K562 (cell line): ENCODE results near the gene NT5C3B. TPM values are rescaled to one million over a fixed set of nuclear protein-coding genes. Genes with fewer than 3 reads are reported as not detected.

ENCODE experiments used
- ERF ChIP-seq: fragments of 450-650 bp; formaldehyde crosslinking; IDR thresholded peaks from 2 replicates; pipeline ENCODE4 v1.4.0; 2020; ENCODE audit warnings: mild to moderate bottlenecking, mixed read lengths
- NR2C1 ChIP-seq, 2 experiments: fragments of 450-650 bp; IDR thresholded peaks; 2 replicates each; pipeline ENCODE4 v1.6.1; 2017; ENCODE audit warnings: mild to moderate bottlenecking in 2 of 2, antibody characterized with exemption in 1 of 2, inconsistent platforms in 1 of 2, missing compliant biosample characterization in 1 of 2, missing genetic modification characterization in 1 of 2
- SMARCA4 ChIP-seq: fragments of 450-650 bp; IDR thresholded peaks from 2 replicates; pipeline ENCODE4 v1.6.1; 2016
- SPI1 ChIP-seq: IDR thresholded peaks from 2 replicates; pipeline ENCODE4 v1.6.1; 2011; ENCODE audit warnings: low read depth, low read length, control low read depth, borderline replicate concordance
- ZFX ChIP-seq: sonication (generic); formaldehyde crosslinking; IDR thresholded peaks from 2 replicates; pipeline ENCODE4 v1.8.0; 2022; ENCODE audit warnings: mild to moderate bottlenecking, missing genetic modification reagents, moderate library complexity
- ZNF124 ChIP-seq: sonication (generic); formaldehyde crosslinking; IDR thresholded peaks from 2 replicates; pipeline ENCODE4 v1.8.1; 2022; ENCODE audit warnings: missing genetic modification reagents
- ZNF707 ChIP-seq: fragments of 250-450 bp; sonication (Bioruptor Pico); conservative IDR thresholded peaks from 2 replicates; pipeline ENCODE4 v1.8.0; 2022; ENCODE audit warnings: inconsistent platforms, mild to moderate bottlenecking, moderate library complexity
- polyA plus RNA-seq, 8 experiments: library from polyadenylated mRNA; depleted of rRNA in 4 of 8; stranded (reverse) in 5 of 8; unstranded in 3 of 8; fragments of >200 nt; fragmentation: Nextera tagmentation in 2 of 8; fragmentation: Illumina TruSeq in 1 of 8; extraction: Ambion mirVana in 2 of 8; extraction: Trizol in 1 of 8; gene quantifications; 2 replicates each; pipeline versions ENCODE4 v1.2.1 to v1.2.3, GENCODE V29; 2011 to 2014; ENCODE audit warnings: inconsistent platforms in 1 of 8, missing spikeins in 1 of 8
- total RNA-seq, 7 experiments: library from RNA; depleted of rRNA in 6 of 7; stranded (reverse); fragments of >200 nt in 6 of 7; fragmentation: Illumina TruSeq in 2 of 7; extraction: Trizol in 2 of 7; gene quantifications; 2 replicates each; pipeline versions ENCODE4 v1.2.1 to v1.2.3, GENCODE V29; 2011 to 2021; ENCODE audit warnings: low replicate concordance in 1 of 7
- TF ChIP-seq, protein P1 (sequence below): fragments of 250-450 bp; sonication (Bioruptor Pico); IDR thresholded peaks from 2 replicates; pipeline ENCODE4 v1.4.0; 2020; ENCODE audit warnings: mild to moderate bottlenecking, moderate library complexity
- TF ChIP-seq, protein P2 (sequence below), 2 experiments: fragments of 450-650 bp in 1 of 2; sonication (generic) in 1 of 2; formaldehyde crosslinking in 1 of 2; IDR thresholded peaks; 2 replicates each; pipeline versions ENCODE4 v1.7.1 to v1.9.0; 2016 to 2022; ENCODE audit warnings: inconsistent platforms in 1 of 2, mild to moderate bottlenecking in 1 of 2, missing genetic modification reagents in 1 of 2

NT5C3B gene
- total and polyA plus RNA-seq, 9 of the 15 experiments (the other 6 are each of a cell fraction or from before 2014, with no cell fraction given): 2.0 to 166 (median 85.0) TPM

DNA sequence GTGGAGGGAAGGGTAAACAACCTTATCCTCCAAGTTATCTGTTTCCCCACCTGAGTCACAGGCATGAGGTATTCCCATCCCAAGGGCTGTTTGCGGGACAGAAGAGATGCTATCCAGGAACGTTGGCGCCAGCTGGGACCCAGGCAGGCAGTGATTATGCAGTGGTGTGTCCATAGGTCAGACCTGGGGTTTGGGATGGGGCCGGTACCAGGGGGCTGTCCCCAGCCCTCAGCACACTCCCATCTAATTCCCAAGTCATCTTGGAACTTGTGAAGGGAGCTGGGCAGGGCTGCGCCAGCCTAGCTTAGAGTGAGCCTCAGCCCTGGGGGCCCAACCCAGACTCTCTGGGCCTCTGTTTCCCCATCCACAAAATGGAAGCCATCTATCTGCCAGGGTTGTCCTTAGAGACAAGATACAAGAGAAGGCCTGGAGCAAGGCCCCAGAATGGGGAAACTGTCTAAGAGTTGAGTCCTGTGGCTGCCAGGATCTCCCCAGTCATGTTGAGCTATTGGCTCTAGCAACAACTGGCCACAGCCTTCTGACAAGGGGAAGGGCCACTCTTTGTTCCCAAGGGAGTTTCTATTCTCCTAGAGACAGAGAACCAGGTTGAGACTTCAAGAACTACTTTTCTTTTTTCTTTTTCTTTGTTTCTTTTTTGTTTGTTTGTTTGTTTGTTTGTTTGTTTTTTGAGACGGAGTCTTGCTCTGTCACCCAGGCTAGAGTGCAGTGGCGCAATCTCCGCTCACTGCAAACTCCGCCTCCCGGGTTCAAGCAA, 39.7 kb downstream of the NT5C3B start (continued):
- TF ChIP-seq, protein P1, sequence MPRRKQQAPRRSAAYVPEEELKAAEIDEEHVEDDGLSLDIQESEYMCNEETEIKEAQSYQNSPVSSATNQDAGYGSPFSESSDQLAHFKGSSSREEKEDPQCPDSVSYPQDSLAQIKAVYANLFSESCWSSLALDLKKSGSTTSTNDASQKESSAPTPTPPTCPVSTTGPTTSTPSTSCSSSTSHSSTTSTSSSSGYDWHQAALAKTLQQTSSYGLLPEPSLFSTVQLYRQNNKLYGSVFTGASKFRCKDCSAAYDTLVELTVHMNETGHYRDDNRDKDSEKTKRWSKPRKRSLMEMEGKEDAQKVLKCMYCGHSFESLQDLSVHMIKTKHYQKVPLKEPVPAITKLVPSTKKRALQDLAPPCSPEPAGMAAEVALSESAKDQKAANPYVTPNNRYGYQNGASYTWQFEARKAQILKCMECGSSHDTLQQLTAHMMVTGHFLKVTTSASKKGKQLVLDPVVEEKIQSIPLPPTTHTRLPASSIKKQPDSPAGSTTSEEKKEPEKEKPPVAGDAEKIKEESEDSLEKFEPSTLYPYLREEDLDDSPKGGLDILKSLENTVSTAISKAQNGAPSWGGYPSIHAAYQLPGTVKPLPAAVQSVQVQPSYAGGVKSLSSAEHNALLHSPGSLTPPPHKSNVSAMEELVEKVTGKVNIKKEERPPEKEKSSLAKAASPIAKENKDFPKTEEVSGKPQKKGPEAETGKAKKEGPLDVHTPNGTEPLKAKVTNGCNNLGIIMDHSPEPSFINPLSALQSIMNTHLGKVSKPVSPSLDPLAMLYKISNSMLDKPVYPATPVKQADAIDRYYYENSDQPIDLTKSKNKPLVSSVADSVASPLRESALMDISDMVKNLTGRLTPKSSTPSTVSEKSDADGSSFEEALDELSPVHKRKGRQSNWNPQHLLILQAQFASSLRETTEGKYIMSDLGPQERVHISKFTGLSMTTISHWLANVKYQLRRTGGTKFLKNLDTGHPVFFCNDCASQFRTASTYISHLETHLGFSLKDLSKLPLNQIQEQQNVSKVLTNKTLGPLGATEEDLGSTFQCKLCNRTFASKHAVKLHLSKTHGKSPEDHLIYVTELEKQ: no peak
- TF ChIP-seq, protein P2, sequence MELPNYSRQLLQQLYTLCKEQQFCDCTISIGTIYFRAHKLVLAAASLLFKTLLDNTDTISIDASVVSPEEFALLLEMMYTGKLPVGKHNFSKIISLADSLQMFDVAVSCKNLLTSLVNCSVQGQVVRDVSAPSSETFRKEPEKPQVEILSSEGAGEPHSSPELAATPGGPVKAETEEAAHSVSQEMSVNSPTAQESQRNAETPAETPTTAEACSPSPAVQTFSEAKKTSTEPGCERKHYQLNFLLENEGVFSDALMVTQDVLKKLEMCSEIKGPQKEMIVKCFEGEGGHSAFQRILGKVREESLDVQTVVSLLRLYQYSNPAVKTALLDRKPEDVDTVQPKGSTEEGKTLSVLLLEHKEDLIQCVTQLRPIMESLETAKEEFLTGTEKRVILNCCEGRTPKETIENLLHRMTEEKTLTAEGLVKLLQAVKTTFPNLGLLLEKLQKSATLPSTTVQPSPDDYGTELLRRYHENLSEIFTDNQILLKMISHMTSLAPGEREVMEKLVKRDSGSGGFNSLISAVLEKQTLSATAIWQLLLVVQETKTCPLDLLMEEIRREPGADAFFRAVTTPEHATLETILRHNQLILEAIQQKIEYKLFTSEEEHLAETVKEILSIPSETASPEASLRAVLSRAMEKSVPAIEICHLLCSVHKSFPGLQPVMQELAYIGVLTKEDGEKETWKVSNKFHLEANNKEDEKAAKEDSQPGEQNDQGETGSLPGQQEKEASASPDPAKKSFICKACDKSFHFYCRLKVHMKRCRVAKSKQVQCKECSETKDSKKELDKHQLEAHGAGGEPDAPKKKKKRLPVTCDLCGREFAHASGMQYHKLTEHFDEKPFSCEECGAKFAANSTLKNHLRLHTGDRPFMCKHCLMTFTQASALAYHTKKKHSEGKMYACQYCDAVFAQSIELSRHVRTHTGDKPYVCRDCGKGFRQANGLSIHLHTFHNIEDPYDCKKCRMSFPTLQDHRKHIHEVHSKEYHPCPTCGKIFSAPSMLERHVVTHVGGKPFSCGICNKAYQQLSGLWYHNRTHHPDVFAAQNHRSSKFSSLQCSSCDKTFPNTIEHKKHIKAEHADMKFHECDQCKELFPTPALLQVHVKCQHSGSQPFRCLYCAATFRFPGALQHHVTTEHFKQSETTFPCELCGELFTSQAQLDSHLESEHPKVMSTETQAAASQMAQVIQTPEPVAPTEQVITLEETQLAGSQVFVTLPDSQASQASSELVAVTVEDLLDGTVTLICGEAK (IDR thresholded peaks at IDR 0.05): no peak
- TF ChIP-seq, protein P2 (CRISPR knock-in tag; IDR thresholded peaks at IDR 0.05): no peak
- TF ChIP-seq ZFX (CRISPR knock-in tag): no peak; the same call in 1 of the 2 replicates
- 0 out of 2 replicates have a peak, but pooled peaks have one; percentile 31 for TF ChIP-seq SMARCA4
- TF ChIP-seq ZNF124 (CRISPR knock-in tag): no peak
- TF ChIP-seq SPI1: no peak
- no peak for TF ChIP-seq ERF
- no peak for TF ChIP-seq NR2C1 (IDR thresholded peaks at IDR 0.05)
- TF ChIP-seq NR2C1 (tag; IDR thresholded peaks at IDR 0.05): no peak
- no peak for TF ChIP-seq ZNF707 (CRISPR knock-in tag)
